Small intestine (tissue), 7 donors: Measurements from ENCODE around the gene LRRIQ1. TPM values are rescaled to one million over a fixed set of nuclear protein-coding genes. Genes with fewer than 3 reads are reported as not detected.

ENCODE experiments used
- DNase-seq, 2 donors: peaks; one replicate each; pipeline versions ENCODE4 v3.0.0 to v3.0.0-alpha.2; 2013
- FAIRE-seq: peaks from 2 replicates; lab custom pipeline; 2012; peaks lifted over from hg19 to GRCh38; lab: Jason Lieb, UNC
- H3K27ac ChIP-seq, 3 donors: one replicate each; pipeline ENCODE4 v1.5.1; 2013; ENCODE audit warnings: low read length in 2 of 3, mild to moderate bottlenecking in 2 of 3, control low read depth in 1 of 3, inconsistent platforms in 1 of 3, low read depth in 1 of 3, moderate library complexity in 1 of 3
- H3K27me3 ChIP-seq, 3 donors: one replicate each; pipeline ENCODE4 v1.6.1; 2013; ENCODE audit warnings: low read length in 3 of 3, inconsistent platforms in 1 of 3; ENCODE audit not compliant: control insufficient read depth in 3 of 3, insufficient read depth in 3 of 3
- H3K36me3 ChIP-seq, 3 donors: one replicate each; pipeline ENCODE4 v1.6.1; 2013; ENCODE audit warnings: low read length in 3 of 3, inconsistent platforms in 1 of 3, low read depth in 1 of 3, mild to moderate bottlenecking in 1 of 3, moderate library complexity in 1 of 3; ENCODE audit not compliant: control insufficient read depth in 3 of 3, insufficient read depth in 2 of 3
- H3K4me1 ChIP-seq, 3 donors: one replicate each; pipeline ENCODE4 v1.6.1; 2013; ENCODE audit warnings: low read length in 2 of 3, inconsistent platforms in 1 of 3, low read depth in 1 of 3, mild to moderate bottlenecking in 1 of 3, moderate library complexity in 1 of 3; ENCODE audit not compliant: control insufficient read depth in 3 of 3, insufficient read depth in 2 of 3
- H3K4me3 ChIP-seq, 3 donors: one replicate each; pipeline ENCODE4 v1.5.1; 2013; ENCODE audit warnings: low read length in 3 of 3, control low read depth in 1 of 3, inconsistent platforms in 1 of 3, low read depth in 1 of 3, mild to moderate bottlenecking in 1 of 3, moderate library complexity in 1 of 3
- H3K9me3 ChIP-seq, 2 donors: one replicate each; pipeline ENCODE4 v1.6.1; 2013; ENCODE audit warnings: low read depth in 1 of 2, low read length in 1 of 2; ENCODE audit not compliant: control insufficient read depth in 2 of 2, insufficient read depth in 1 of 2
- WGBS, 3 donors: extraction: QIAGEN DNeasy Blood & Tissue Kit; methylation state at CpG; one replicate each; pipeline ENCODE4 v1.1.7; 2013; 5-methylcytosine and 5-hydroxymethylcytosine counted together
- polyA plus RNA-seq, 4 donors: library from polyadenylated mRNA; stranded (reverse) in 3 of 4; unstranded in 1 of 4; fragments of 200-250 nt in 3 of 4; fragments of 120-200 nt in 1 of 4; gene quantifications; one replicate each; pipeline versions ENCODE4 v1.2.1 to v1.2.3, GENCODE V29; 2013
- donor health status: healthy with polysubstance abuse.
- donor health status: control.
- donor health status: control.
- donor health status: Bipolar disorder and iron deficiency.
- donor health status: healthy.

The LRRIQ1 gene
- polyA plus RNA-seq, 4 donors, result 0.09 to 0.22 TPM; not detected in 2

GRCh38 chr12:85065837-85066482 lies 29.8 kb downstream of the LRRIQ1 start:
- H3K27ac ChIP-seq, result no peak overlapping the region
- no peaks in the 10 kb centered on the region for H3K4me1 ChIP-seq
- no peaks in the 10 kb centered on the region for H3K27me3 ChIP-seq
- no peaks in the 10 kb centered on the region for H3K36me3 ChIP-seq
- FAIRE-seq (no peak), DNase-seq (no peak)
- 86 to 90% (median 86%) methylated on average over 3 of the region's 3 CpGs for WGBS, 3 donors
- no peaks in the 10 kb centered on the region for H3K9me3 ChIP-seq
- no peak overlapping the region for H3K4me3 ChIP-seq

GRCh38 chr12:85072826-85073225 lies 36.7 kb downstream of the LRRIQ1 start:
- Histone ChIP-seq H3K27ac (no peak overlapping the region), H3K9me3 (no peaks in the 10 kb centered on the region), H3K4me3 (no peak overlapping the region), H3K4me1 (no peaks in the 10 kb centered on the region), H3K27me3 (no peaks in the 10 kb centered on the region), H3K36me3 (no peaks in the 10 kb centered on the region)
- 77 to 90% (median 83%) methylated on average over 1 of the region's 1 CpG for WGBS, 3 donors
- no peak for FAIRE-seq
- no peak for DNase-seq

- H3K4me3 ChIP-seq, result no peak overlapping the region
- H3K4me1 ChIP-seq, result no peaks in the 10 kb centered on the region
- WGBS, 3 donors, result 0 to 3% (median 2%) methylated on average over 1 of the region's 1 CpG
- DNase-seq (peak; percentile 31 to 39), FAIRE-seq (no peak)
- no peaks in the 10 kb centered on the region for H3K27me3 ChIP-seq
- H3K36me3 ChIP-seq, result no peaks in the 10 kb centered on the region
- H3K9me3 ChIP-seq, result no peaks in the 10 kb centered on the region
- no peak overlapping the region for H3K27ac ChIP-seq
Measured at GRCh38 chr12:85076688-85077430, 40.7 kb downstream of the LRRIQ1 start.

DNA sequence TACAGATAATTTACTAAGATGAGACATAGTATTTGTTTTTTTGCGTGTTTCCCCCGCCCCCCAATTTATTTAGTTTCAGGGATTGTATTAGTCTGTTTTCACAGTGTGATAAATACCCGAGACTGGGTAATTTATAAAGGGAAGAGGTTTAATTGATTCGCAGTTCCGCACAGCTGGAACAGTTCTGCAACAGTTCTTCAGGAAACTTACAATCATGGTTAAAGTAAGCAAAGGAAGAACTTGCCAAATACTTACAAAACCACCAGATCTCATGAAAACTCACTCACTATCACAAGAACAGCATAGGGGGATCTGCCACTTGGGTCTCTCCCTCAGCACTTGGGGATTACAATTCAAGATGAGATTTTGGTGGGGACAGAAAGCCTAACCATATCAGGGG lies 48.9 kb downstream of the LRRIQ1 start:
- DNase-seq, result no peak
- Histone ChIP-seq H3K27me3 (no peaks in the 10 kb centered on the region), H3K4me3 (no peak overlapping the region), H3K9me3 (no peaks in the 10 kb centered on the region), H3K27ac (no peak overlapping the region), H3K36me3 (no peaks in the 10 kb centered on the region), H3K4me1 (no peaks in the 10 kb centered on the region)
- FAIRE-seq, result no peak
- WGBS, 3 donors, result 64 to 78% (median 74%) methylated on average over 5 of the region's 5 CpGs

DNA sequence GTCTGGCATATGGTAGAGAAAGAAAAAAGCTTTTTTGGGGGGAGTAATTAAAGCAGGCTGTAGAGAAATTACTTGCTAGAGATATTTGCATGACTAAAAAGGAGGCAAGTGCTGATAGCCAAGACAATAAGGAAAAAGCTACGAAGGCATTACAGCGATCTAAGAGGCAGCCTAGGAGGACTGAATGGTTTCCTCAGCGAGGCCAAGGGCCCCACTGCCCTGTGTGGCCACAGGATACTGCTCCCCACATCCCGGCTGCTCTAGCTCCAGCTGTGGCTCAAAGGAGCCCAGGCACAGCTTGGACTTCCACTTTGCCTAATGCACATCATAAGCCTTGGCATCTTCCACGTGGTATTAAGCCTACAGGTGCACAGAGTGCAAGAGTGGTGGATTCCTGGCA lies 53.6 kb downstream of the LRRIQ1 start:
- FAIRE-seq, result no peak
- Histone ChIP-seq H3K4me1 (no peaks in the 10 kb centered on the region), H3K9me3 (no peaks in the 10 kb centered on the region), H3K27ac (no peak overlapping the region), H3K36me3 (no peaks in the 10 kb centered on the region), H3K27me3 (no peaks in the 10 kb centered on the region), H3K4me3 (no peak overlapping the region)
- DNase-seq, result no peak
- WGBS, 3 donors, result 63 to 72% (median 71%) methylated on average over 5 of the region's 5 CpGs

GRCh38 chr12:85092814-85093370 lies 56.7 kb downstream of the LRRIQ1 start:
- no peak overlapping the region for H3K27ac ChIP-seq
- H3K9me3 ChIP-seq, result no peaks in the 10 kb centered on the region
- no peaks in the 10 kb centered on the region for H3K36me3 ChIP-seq
- DNase-seq (no peak), FAIRE-seq (no peak)
- no peaks in the 10 kb centered on the region for H3K27me3 ChIP-seq
- no peaks in the 10 kb centered on the region for H3K4me1 ChIP-seq
- 45 to 91% (median 81%) methylated on average over 2 of the region's 2 CpGs for WGBS, 3 donors
- no peak overlapping the region for H3K4me3 ChIP-seq

- H3K4me1 ChIP-seq, result no peaks in the 10 kb centered on the region
- FAIRE-seq, result no peak
- no peak overlapping the region for H3K27ac ChIP-seq
Measured at GRCh38 chr12:85095501-85095900, 59.4 kb downstream of the LRRIQ1 start.

GRCh38 chr12:85130646-85131045 lies 94.5 kb downstream of the LRRIQ1 start:
- DNase-seq (no peak), FAIRE-seq (no peak)
- H3K4me1 ChIP-seq, result no peaks in the 10 kb centered on the region
- no peaks in the 10 kb centered on the region for H3K27me3 ChIP-seq
- H3K36me3 ChIP-seq, result no peaks in the 10 kb centered on the region
- no peak overlapping the region for H3K4me3 ChIP-seq
- H3K9me3 ChIP-seq, result no peaks in the 10 kb centered on the region
- WGBS, 3 donors, result 63 to 75% (median 64%) methylated on average over 6 of the region's 6 CpGs
- H3K27ac ChIP-seq, result no peak overlapping the region

More at GRCh38 chr12:85095501-85095900, 59.4 kb downstream of the LRRIQ1 start:
- H3K4me3 ChIP-seq, result no peak overlapping the region
- H3K9me3 ChIP-seq, result no peaks in the 10 kb centered on the region
- no peaks in the 10 kb centered on the region for H3K36me3 ChIP-seq
- no peak for DNase-seq
- H3K27me3 ChIP-seq, result no peaks in the 10 kb centered on the region
